ENCODE data around the gene CFAP77. TPM values are rescaled to one million over a fixed set of nuclear protein-coding genes. Genes with fewer than 3 reads are reported as not detected.

CFAP77 gene
- total and polyA plus RNA-seq, 2 of the 4 experiments (the other 2 are of a cell fraction) = not detected

GRCh38 chr9:132440735-132441134, 30.7 kb downstream of the CFAP77 start:
- Histone ChIP-seq H3K4ac (ENCODE audit: low read depth, low read length) (no peak overlapping the region), H3K9me3 (ENCODE audit: control insufficient read depth, insufficient read depth, low read length) (no peaks in the 10 kb centered on the region), H3K23ac (ENCODE audit: low read depth, low read length) (no peak overlapping the region), H2AK5ac (ENCODE audit: low read depth, low read length) (no peak overlapping the region), H3K4me3 (ENCODE audit: insufficient read depth, low read depth, low read length) (no peak overlapping the region), H3K27ac (ENCODE audit: insufficient read depth, low read length) (no peak overlapping the region), H3K18ac (ENCODE audit: low read depth, low read length) (no peak overlapping the region), H2AK9ac (replicated peaks; ENCODE audit: low read depth, low read length, poor library complexity) (no peak overlapping the region), H3K14ac (replicated peaks; ENCODE audit: low read depth, low read length) (no peak overlapping the region), H2AFZ (replicated peaks; ENCODE audit: low read length, poor library complexity) (no peak overlapping the region), H2BK5ac (ENCODE audit: low read depth, low read length, poor library complexity, severe bottlenecking) (no peak overlapping the region), H3K27me3 (ENCODE audit: control insufficient read depth, insufficient read depth, low read length) (peaks cover 28% of the 10 kb centered on the region), H4K8ac (ENCODE audit: low read depth in 2 of 2, low read length in 2 of 2) (no peak overlapping the region), H3K56ac (ENCODE audit: extremely low read depth, insufficient read depth, low read length) (no peak overlapping the region), H3K9me1 (ENCODE audit: insufficient read depth, low read length) (no peaks in the 10 kb centered on the region), H2BK15ac (ENCODE audit: low read depth, low read length) (no peak overlapping the region), H3K9ac (ENCODE audit: low read depth, low read length) (no peak overlapping the region), H3K4me1 (ENCODE audit: control insufficient read depth, insufficient read depth, low read length) (no peaks in the 10 kb centered on the region), H3K4me2 (ENCODE audit: low read depth, low read length) (no peak overlapping the region), H2BK20ac (ENCODE audit: low read depth, low read length) (no peak overlapping the region), H4K20me1 (ENCODE audit: insufficient read depth, low read length) (peaks cover 3% of the 10 kb centered on the region; the same call in 1 of the 2 replicates), H3K36me3 (ENCODE audit: control insufficient read depth, insufficient read depth, low read length) (no peaks in the 10 kb centered on the region), H4K91ac (ENCODE audit: insufficient read depth, low read depth, low read length) (no peak overlapping the region), H2BK120ac (ENCODE audit: low read depth, low read length) (no peak overlapping the region), H3K79me1 (ENCODE audit: low read depth in 1 of 2, low read length in 2 of 2) (no peaks in the 10 kb centered on the region), H4K5ac (ENCODE audit: low read depth, low read length) (no peak overlapping the region)
- in situ Hi-C loops (cut with MboI; ENCODE audit: low sequenced_read_pairs) = no loop called here
- intact Hi-C loops (cut with micrococcal nuclease) = no loop called here
- WGBS, 2 experiments (ENCODE audit: extremely low coverage in 2 of 2, insufficient read length in 1 of 2) = no CpG with 5 or more reads among the region's 6 CpGs
- no peak for ATAC-seq (ENCODE audit: low read depth)
- CTCF ChIA-PET = no interaction called here
- DNase-seq = no peak
- no peak for TF ChIP-seq MAFK (IDR thresholded peaks at IDR 0.05; ENCODE audit: low read depth, low read length)
- TF ChIP-seq NFE2L2 (IDR thresholded peaks at IDR 0.05; ENCODE audit: low read depth, low read length) = no peak
- TF ChIP-seq RFX5 (IDR thresholded peaks at IDR 0.05; ENCODE audit: low read depth, low read length) = no peak
- no peak for TF ChIP-seq USF2 (IDR thresholded peaks at IDR 0.05; ENCODE audit: low read depth, low read length)
- TF ChIP-seq CHD1 (IDR thresholded peaks at IDR 0.05; ENCODE audit: low read depth, low read length) = no peak
- no peak for TF ChIP-seq MXI1 (IDR thresholded peaks at IDR 0.05; ENCODE audit: borderline replicate concordance, low read depth, low read length)
- TF ChIP-seq RAD21 (IDR thresholded peaks at IDR 0.05; ENCODE audit: low read length) = no peak
- no peak for TF ChIP-seq FOS (IDR thresholded peaks at IDR 0.05; ENCODE audit: low read depth, low read length)
- TF ChIP-seq CEBPB (IDR thresholded peaks at IDR 0.05; ENCODE audit: low read depth, low read length) = no peak
- TF ChIP-seq, protein P1, sequence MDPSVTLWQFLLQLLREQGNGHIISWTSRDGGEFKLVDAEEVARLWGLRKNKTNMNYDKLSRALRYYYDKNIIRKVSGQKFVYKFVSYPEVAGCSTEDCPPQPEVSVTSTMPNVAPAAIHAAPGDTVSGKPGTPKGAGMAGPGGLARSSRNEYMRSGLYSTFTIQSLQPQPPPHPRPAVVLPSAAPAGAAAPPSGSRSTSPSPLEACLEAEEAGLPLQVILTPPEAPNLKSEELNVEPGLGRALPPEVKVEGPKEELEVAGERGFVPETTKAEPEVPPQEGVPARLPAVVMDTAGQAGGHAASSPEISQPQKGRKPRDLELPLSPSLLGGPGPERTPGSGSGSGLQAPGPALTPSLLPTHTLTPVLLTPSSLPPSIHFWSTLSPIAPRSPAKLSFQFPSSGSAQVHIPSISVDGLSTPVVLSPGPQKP (IDR thresholded peaks at IDR 0.05; ENCODE audit: borderline replicate concordance, low read depth, low read length) = no peak
- no peak for TF ChIP-seq RCOR1 (IDR thresholded peaks at IDR 0.05; ENCODE audit: insufficient replicate concordance, low read length)
- TF ChIP-seq MAZ (IDR thresholded peaks at IDR 0.05; ENCODE audit: borderline replicate concordance, low read depth, low read length) = no peak
- no peak for TF ChIP-seq BHLHE40 (IDR thresholded peaks at IDR 0.05; ENCODE audit: low read depth, low read length)
- no peak for TF ChIP-seq SMC3 (IDR thresholded peaks at IDR 0.05; ENCODE audit: low read depth, low read length)
- TF ChIP-seq POLR2A (IDR thresholded peaks at IDR 0.05; ENCODE audit: low read depth, low read length) = no peak
- TF ChIP-seq CTCF (conservative IDR thresholded peaks at IDR 0.05; ENCODE audit: low read depth, low read length) = no peak
- dilution Hi-C loops (cut with HindIII; ENCODE audit: low sequenced_read_pairs, unreplicated experiment) = no loop called here
- no TSS peak for BruUV-seq (replicated peaks)
- POLR2A ChIA-PET (ENCODE audit: unreplicated experiment) = no interaction called here
